ENCODE data around the gene MCM3AP. TPM values are rescaled to one million over a fixed set of nuclear protein-coding genes. Genes with fewer than 3 reads are reported as not detected.
A peak's percentile ranks its signal among the peaks of the same experiment; 100 is the strongest.

MCM3AP gene
- total and polyA plus RNA-seq, 7 donors = 44.0 to 104 (median 79.9) TPM

- Histone ChIP-seq H3K9me3 (no peaks in the 10 kb centered on the region), H3K27me3 (ENCODE audit: insufficient read depth in 3 of 3, low read length in 2 of 3) (no peaks in the 10 kb centered on the region)
- DNase-seq = no peak
These were observed 91.5 kb downstream of the MCM3AP start for GRCh38 chr21:46193829-46194373.

GRCh38 chr21:46191686-46192575, 93.5 kb downstream of the MCM3AP start:
- no peak overlapping the region for H3K4me3 ChIP-seq
- H3K4me1 ChIP-seq = peaks cover 29% of the 10 kb centered on the region
- peak in 1 of 2 donors; percentile 43 for DNase-seq
- H3K27ac ChIP-seq = no peak overlapping the region
- intact Hi-C loops (cut with DNase I) = no loop called here
- no peaks in the 10 kb centered on the region for H3K27me3 ChIP-seq (ENCODE audit: insufficient read depth in 3 of 3, low read length in 2 of 3)
- no peaks in the 10 kb centered on the region for H3K9me3 ChIP-seq
- WGBS, 3 donors = 95 to 97% (median 97%) methylated on average over 19 to 20 of the region's 20 CpGs
- TF ChIP-seq CTCF (IDR thresholded peaks at IDR 0.05) = no peak
- peaks cover 0 to 66% of the 10 kb centered on the region in 2 donors for H3K36me3 ChIP-seq (ENCODE audit: insufficient read depth in 1 of 2, low read depth in 1 of 2)
- no peak for ATAC-seq

More at GRCh38 chr21:46193829-46194373, 91.5 kb downstream of the MCM3AP start:
- TF ChIP-seq CTCF (IDR thresholded peaks at IDR 0.05) = no peak
- ATAC-seq = no peak
- no peak overlapping the region for H3K27ac ChIP-seq
- no peak overlapping the region for H3K4me3 ChIP-seq
- peaks cover 13% of the 10 kb centered on the region for H3K4me1 ChIP-seq
- peaks cover 0 to 82% of the 10 kb centered on the region in 2 donors for H3K36me3 ChIP-seq (ENCODE audit: insufficient read depth in 1 of 2, low read depth in 1 of 2)
- intact Hi-C loops (cut with DNase I) = no loop called here
- WGBS, 3 donors = 95 to 98% (median 97%) methylated on average over 10 of the region's 10 CpGs

- H3K27me3 ChIP-seq (ENCODE audit: insufficient read depth in 3 of 3, low read length in 2 of 3) = no peaks in the 10 kb centered on the region
- 76 to 86% (median 84%) methylated on average over 4 of the region's 4 CpGs for WGBS, 3 donors
- intact Hi-C loops (cut with DNase I) = no loop called here
- H3K4me1 ChIP-seq = peaks cover 29% of the 10 kb centered on the region
- DNase-seq = peak; percentile 71 to 77
- ATAC-seq = peak; percentile 59 to 71 (median 69)
- no peaks in the 10 kb centered on the region for H3K9me3 ChIP-seq
- peaks cover 0 to 60% of the 10 kb centered on the region in 2 donors for H3K36me3 ChIP-seq (ENCODE audit: insufficient read depth in 1 of 2, low read depth in 1 of 2)
- no peak overlapping the region for H3K27ac ChIP-seq
- no peak overlapping the region for H3K4me3 ChIP-seq
- TF ChIP-seq CTCF (IDR thresholded peaks at IDR 0.05) = no peak
These were observed 94.1 kb downstream of the MCM3AP start for GRCh38 chr21:46191257-46191685.

- 91 to 96% (median 95%) methylated on average over 11 to 15 of the region's 15 CpGs for WGBS, 3 donors
- Histone ChIP-seq H3K9me3 (no peaks in the 10 kb centered on the region), H3K4me3 (no peak overlapping the region), H3K27ac (no peak overlapping the region), H3K36me3 (ENCODE audit: insufficient read depth in 1 of 2, low read depth in 1 of 2) (peaks cover 0 to 53% of the 10 kb centered on the region in 2 donors), H3K27me3 (ENCODE audit: insufficient read depth in 3 of 3, low read length in 2 of 3) (no peaks in the 10 kb centered on the region), H3K4me1 (peaks cover 29% of the 10 kb centered on the region)
- ATAC-seq (no peak), DNase-seq (no peak)
- no peak for TF ChIP-seq CTCF (IDR thresholded peaks at IDR 0.05)
- intact Hi-C loops (cut with DNase I) = no loop called here
These were observed 94.8 kb downstream of the MCM3AP start for GRCh38 chr21:46190491-46191131.

All from psoas muscle (tissue), 8 donors.